ENCODE measurements around the gene MDM2.

DNA sequence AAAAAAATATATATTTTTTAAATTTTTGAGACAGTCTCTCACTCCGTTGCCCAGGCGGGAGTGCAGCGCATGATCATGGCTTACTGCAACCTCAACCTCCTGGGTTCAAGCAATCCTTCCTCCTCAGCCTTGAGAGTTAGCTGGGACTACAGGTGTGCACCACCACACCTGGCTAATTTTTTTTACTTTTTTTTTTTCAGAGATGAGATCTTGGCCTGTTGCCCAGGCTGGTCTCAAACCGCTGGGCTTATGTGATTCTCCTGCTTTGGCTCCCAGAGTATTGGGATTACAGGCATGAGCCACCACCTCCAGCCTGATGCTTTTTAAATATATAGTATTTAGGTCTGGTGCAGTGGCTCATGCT lies 24.5 kb downstream of the MDM2 start:
- no peak for TF ChIP-seq HDAC2 (IDR thresholded peaks at IDR 0.05)
- TF ChIP-seq POLR2A (IDR thresholded peaks at IDR 0.05; ENCODE audit: low read depth, low read length), result no peak

Measured in GM12878 (cell line).